Activated T-helper 17 cell treated with anti-CD3 and anti-CD28 coated beads, Interleukin-2, amount 50 U/mL, for 72 hours (primary cell): ENCODE data around the gene SSH3. TPM values are rescaled to one million over a fixed set of nuclear protein-coding genes. Genes with fewer than 3 reads are reported as not detected.
"Not testable (repeated sequence)": the region's sequence is repeated elsewhere in the genome, so short reads cannot be mapped to it uniquely, and the experiment has no call there.

Source experiments
- ATAC-seq: fragments of 150-1000 bp; cut with Tn5 transposase; replicated peaks from 2 replicates; pipeline ENCODE4 v1.10.0; 2021; ENCODE audit warnings: mild to moderate bottlenecking, moderate library complexity
- H3K27ac Mint-ChIP-seq: one replicate; pipeline ENCODE4 v1.8.0; 2022; ENCODE audit warnings: mixed read lengths
- H3K27me3 Mint-ChIP-seq: one replicate; pipeline ENCODE4 v1.8.0; 2022; ENCODE audit warnings: mixed read lengths
- H3K36me3 Mint-ChIP-seq: one replicate; pipeline ENCODE4 v1.8.0; 2022; ENCODE audit warnings: low read depth, mild to moderate bottlenecking, mixed read lengths
- H3K4me1 Mint-ChIP-seq: one replicate; pipeline ENCODE4 v1.8.0; 2022; ENCODE audit warnings: mixed read lengths
- H3K4me3 Mint-ChIP-seq: one replicate; pipeline ENCODE4 v1.8.0; 2022; ENCODE audit warnings: mild to moderate bottlenecking, mixed read lengths
- H3K9me3 Mint-ChIP-seq: one replicate; pipeline ENCODE4 v1.8.0; 2022; ENCODE audit warnings: mixed read lengths
- total RNA-seq, 2 donors: library from RNA; stranded (reverse); gene quantifications; one replicate each; pipeline ENCODE4 v1.2.3, GENCODE V29; 2022

SSH3 gene
- total RNA-seq, 2 donors from 2014 or later: 15.8 to 22.0 TPM

- Mint-ChIP-seq H3K4me3 (peak overlapping the region; percentile 28), H3K27ac (peak overlapping the region; percentile 78), H3K9me3 (no peaks in the 10 kb centered on the region), H3K4me1 (peaks cover 25% of the 10 kb centered on the region), H3K27me3 (no peaks in the 10 kb centered on the region), H3K36me3 (peaks cover 6% of the 10 kb centered on the region)
- ATAC-seq: no peak
These were observed 10.9 kb downstream of the SSH3 start for GRCh38 chr11:67314218-67314617.

GRCh38 chr11:67315325-67315909, 12.1 kb downstream of the SSH3 start:
- peaks cover 31% of the 10 kb centered on the region for H3K4me1 Mint-ChIP-seq
- no peaks in the 10 kb centered on the region for H3K9me3 Mint-ChIP-seq
- peaks cover 6% of the 10 kb centered on the region for H3K36me3 Mint-ChIP-seq
- no peaks in the 10 kb centered on the region for H3K27me3 Mint-ChIP-seq
- H3K4me3 Mint-ChIP-seq: peak overlapping the region; percentile 29
- no peak for ATAC-seq
- no peak overlapping the region for H3K27ac Mint-ChIP-seq

- Mint-ChIP-seq H3K4me3 (peak overlapping the region; percentile 84), H3K4me1 (peaks cover 32% of the 10 kb centered on the region), H3K27me3 (no peaks in the 10 kb centered on the region), H3K36me3 (peaks cover 6% of the 10 kb centered on the region), H3K9me3 (no peaks in the 10 kb centered on the region), H3K27ac (peak overlapping the region; percentile 98)
- no peak for ATAC-seq
These were observed 13.5 kb downstream of the SSH3 start for GRCh38 chr11:67316882-67317204.

GRCh38 chr11:67317205-67317887, 14.0 kb downstream of the SSH3 start:
- Mint-ChIP-seq H3K27me3 (no peaks in the 10 kb centered on the region), H3K36me3 (peaks cover 6% of the 10 kb centered on the region), H3K9me3 (no peaks in the 10 kb centered on the region), H3K4me3 (peak overlapping the region; percentile 84), H3K27ac (peak overlapping the region; percentile 98), H3K4me1 (peaks cover 31% of the 10 kb centered on the region)
- peak; percentile 89 for ATAC-seq

- H3K27me3 Mint-ChIP-seq: no peaks in the 10 kb centered on the region
- peaks cover 6% of the 10 kb centered on the region for H3K36me3 Mint-ChIP-seq
- H3K4me3 Mint-ChIP-seq: peak overlapping the region; percentile 84
- peaks cover 24% of the 10 kb centered on the region for H3K4me1 Mint-ChIP-seq
- ATAC-seq: peak; percentile 18
- H3K9me3 Mint-ChIP-seq: no peaks in the 10 kb centered on the region
- peak overlapping the region; percentile 98 for H3K27ac Mint-ChIP-seq
These were observed 14.7 kb downstream of the SSH3 start for GRCh38 chr11:67317888-67318555.

GRCh38 chr11:67318876-67319275, 15.5 kb downstream of the SSH3 start:
- H3K27me3 Mint-ChIP-seq, H3K36me3 Mint-ChIP-seq, ATAC-seq, H3K9me3 Mint-ChIP-seq: not testable (repeated sequence)
- H3K4me1 Mint-ChIP-seq: peaks cover 18% of the 10 kb centered on the region
- peak overlapping the region; percentile 39 for H3K27ac Mint-ChIP-seq
- peak overlapping the region; percentile 84 for H3K4me3 Mint-ChIP-seq

- H3K27me3 Mint-ChIP-seq: no peaks in the 10 kb centered on the region
- H3K36me3 Mint-ChIP-seq: peaks cover 6% of the 10 kb centered on the region
- no peak for ATAC-seq
- H3K4me1 Mint-ChIP-seq: peaks cover 12% of the 10 kb centered on the region
- no peak overlapping the region for H3K4me3 Mint-ChIP-seq
- H3K9me3 Mint-ChIP-seq: no peaks in the 10 kb centered on the region
- no peak overlapping the region for H3K27ac Mint-ChIP-seq
These were observed 16.7 kb downstream of the SSH3 start for GRCh38 chr11:67320011-67320410.

GRCh38 chr11:67320691-67321090, 17.4 kb downstream of the SSH3 start:
- H3K27ac Mint-ChIP-seq: no peak overlapping the region
- no peaks in the 10 kb centered on the region for H3K27me3 Mint-ChIP-seq
- peaks cover 12% of the 10 kb centered on the region for H3K4me1 Mint-ChIP-seq

GRCh38 chr11:67321313-67321871, 18.1 kb downstream of the SSH3 start:
- H3K9me3 Mint-ChIP-seq: no peaks in the 10 kb centered on the region
- no peaks in the 10 kb centered on the region for H3K27me3 Mint-ChIP-seq
- no peak overlapping the region for H3K27ac Mint-ChIP-seq
- H3K36me3 Mint-ChIP-seq: peaks cover 6% of the 10 kb centered on the region
- H3K4me1 Mint-ChIP-seq: peaks cover 12% of the 10 kb centered on the region
- no peak overlapping the region for H3K4me3 Mint-ChIP-seq
- no peak for ATAC-seq

More at GRCh38 chr11:67320691-67321090, 17.4 kb downstream of the SSH3 start:
- Mint-ChIP-seq H3K9me3 (no peaks in the 10 kb centered on the region), H3K36me3 (peaks cover 6% of the 10 kb centered on the region), H3K4me3 (no peak overlapping the region)
- no peak for ATAC-seq

GRCh38 chr11:67322049-67322448, 18.7 kb downstream of the SSH3 start:
- H3K27ac Mint-ChIP-seq: no peak overlapping the region
- H3K36me3 Mint-ChIP-seq: peaks cover 6% of the 10 kb centered on the region
- peaks cover 12% of the 10 kb centered on the region for H3K4me1 Mint-ChIP-seq
- no peaks in the 10 kb centered on the region for H3K27me3 Mint-ChIP-seq
- no peak for ATAC-seq
- H3K4me3 Mint-ChIP-seq: no peak overlapping the region
- H3K9me3 Mint-ChIP-seq: no peaks in the 10 kb centered on the region

- no peak overlapping the region for H3K27ac Mint-ChIP-seq
- H3K4me1 Mint-ChIP-seq: peaks cover 11% of the 10 kb centered on the region
- H3K9me3 Mint-ChIP-seq: no peaks in the 10 kb centered on the region
- H3K36me3 Mint-ChIP-seq: no peaks in the 10 kb centered on the region
- no peak for ATAC-seq
- no peaks in the 10 kb centered on the region for H3K27me3 Mint-ChIP-seq
- no peak overlapping the region for H3K4me3 Mint-ChIP-seq
These were observed 20.2 kb downstream of the SSH3 start for GRCh38 chr11:67323526-67323925.

GRCh38 chr11:67332081-67332691, 28.9 kb downstream of the SSH3 start:
- H3K4me3 Mint-ChIP-seq: no peak overlapping the region
- no peaks in the 10 kb centered on the region for H3K9me3 Mint-ChIP-seq
- no peaks in the 10 kb centered on the region for H3K36me3 Mint-ChIP-seq
- H3K4me1 Mint-ChIP-seq: no peaks in the 10 kb centered on the region
- H3K27ac Mint-ChIP-seq: no peak overlapping the region
- no peaks in the 10 kb centered on the region for H3K27me3 Mint-ChIP-seq
- ATAC-seq: no peak

GRCh38 chr11:67337257-67337656, 33.9 kb downstream of the SSH3 start:
- no peak overlapping the region for H3K27ac Mint-ChIP-seq
- H3K4me3 Mint-ChIP-seq: no peak overlapping the region
- H3K27me3 Mint-ChIP-seq: no peaks in the 10 kb centered on the region
- H3K36me3 Mint-ChIP-seq: no peaks in the 10 kb centered on the region
- no peaks in the 10 kb centered on the region for H3K4me1 Mint-ChIP-seq
- ATAC-seq: no peak
- H3K9me3 Mint-ChIP-seq: no peaks in the 10 kb centered on the region

GRCh38 chr11:67344264-67344663, 40.9 kb downstream of the SSH3 start:
- peak overlapping the region; percentile 69 for H3K4me3 Mint-ChIP-seq
- peaks cover 31% of the 10 kb centered on the region for H3K4me1 Mint-ChIP-seq
- H3K9me3 Mint-ChIP-seq: no peaks in the 10 kb centered on the region
- peak overlapping the region; percentile 83 for H3K27ac Mint-ChIP-seq
- ATAC-seq: peak; percentile 53
- no peaks in the 10 kb centered on the region for H3K27me3 Mint-ChIP-seq
- no peaks in the 10 kb centered on the region for H3K36me3 Mint-ChIP-seq
